ENCODE data around the gene USP9X. TPM values are rescaled to one million over a fixed set of nuclear protein-coding genes. Genes with fewer than 3 reads are reported as not detected.

Gene USP9X
- total and polyA plus RNA-seq, 9 of the 15 experiments (the other 6 are each of a cell fraction or from before 2014, with no cell fraction given): 10.9 to 47.8 (median 29.5) TPM

DNA sequence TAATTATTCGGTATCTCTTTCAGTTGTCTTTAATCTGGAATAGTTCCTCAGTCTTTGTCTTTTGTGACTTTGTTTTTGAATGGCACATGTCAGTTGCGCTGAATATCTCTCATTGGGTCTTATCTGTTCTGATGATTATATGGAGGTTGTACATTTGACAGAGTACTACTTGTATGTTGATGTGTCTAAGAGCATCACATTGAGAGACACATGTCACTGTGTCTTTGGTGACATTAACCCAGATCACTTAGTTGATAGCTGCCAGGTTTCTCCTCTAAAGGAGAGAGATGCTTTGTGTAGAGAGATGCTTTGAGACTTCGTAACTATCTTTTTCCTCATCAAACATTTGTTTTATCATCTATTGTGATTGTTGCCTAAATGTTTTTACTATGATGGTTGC is 92.1 kb downstream of the USP9X start (continued):
- TF ChIP-seq, protein P1, sequence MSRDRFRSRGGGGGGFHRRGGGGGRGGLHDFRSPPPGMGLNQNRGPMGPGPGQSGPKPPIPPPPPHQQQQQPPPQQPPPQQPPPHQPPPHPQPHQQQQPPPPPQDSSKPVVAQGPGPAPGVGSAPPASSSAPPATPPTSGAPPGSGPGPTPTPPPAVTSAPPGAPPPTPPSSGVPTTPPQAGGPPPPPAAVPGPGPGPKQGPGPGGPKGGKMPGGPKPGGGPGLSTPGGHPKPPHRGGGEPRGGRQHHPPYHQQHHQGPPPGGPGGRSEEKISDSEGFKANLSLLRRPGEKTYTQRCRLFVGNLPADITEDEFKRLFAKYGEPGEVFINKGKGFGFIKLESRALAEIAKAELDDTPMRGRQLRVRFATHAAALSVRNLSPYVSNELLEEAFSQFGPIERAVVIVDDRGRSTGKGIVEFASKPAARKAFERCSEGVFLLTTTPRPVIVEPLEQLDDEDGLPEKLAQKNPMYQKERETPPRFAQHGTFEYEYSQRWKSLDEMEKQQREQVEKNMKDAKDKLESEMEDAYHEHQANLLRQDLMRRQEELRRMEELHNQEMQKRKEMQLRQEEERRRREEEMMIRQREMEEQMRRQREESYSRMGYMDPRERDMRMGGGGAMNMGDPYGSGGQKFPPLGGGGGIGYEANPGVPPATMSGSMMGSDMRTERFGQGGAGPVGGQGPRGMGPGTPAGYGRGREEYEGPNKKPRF (IDR thresholded peaks at IDR 0.05; ENCODE audit: low read depth, low read length): no peak
- TF ChIP-seq KAT2B (IDR thresholded peaks at IDR 0.05; ENCODE audit: low read depth, low read length): no peak

DNA sequence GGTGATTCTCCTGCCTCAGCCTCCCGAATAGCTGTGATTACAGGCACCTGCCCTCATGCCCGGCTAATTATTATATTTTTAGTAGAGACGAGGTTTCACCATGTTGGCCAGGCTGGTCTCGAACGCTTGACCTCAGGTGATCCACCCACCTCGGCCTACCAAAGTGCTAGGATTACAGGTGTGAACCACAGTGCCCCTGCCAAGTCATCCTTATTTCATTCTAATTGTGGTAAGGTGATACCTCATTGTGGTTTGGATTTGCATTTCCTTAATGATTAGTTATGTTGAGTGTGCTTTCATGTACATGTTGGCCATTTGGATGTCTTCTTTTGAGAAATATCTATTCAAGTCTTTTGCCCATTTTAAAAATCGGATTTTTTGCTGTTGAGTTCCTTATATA is 93.0 kb downstream of the USP9X start:
- Histone ChIP-seq H3K27me3 (ENCODE audit: control insufficient read depth in 2 of 2, insufficient read depth in 2 of 2, low read length in 2 of 2) (no peaks in the 10 kb centered on the region), H3K27ac (ENCODE audit: extremely low read depth, low read depth, low read length) (no peak overlapping the region), H3K79me2 (ENCODE audit: control insufficient read depth, insufficient read depth, low read length) (peaks cover 4% of the 10 kb centered on the region; the same call in 2 of the 3 replicates), H3K9me3 (replicated peaks; ENCODE audit: control insufficient read depth, insufficient read depth, low read depth, low read length) (no peaks in the 10 kb centered on the region), H3K9me1 (ENCODE audit: control insufficient read depth, insufficient read depth, low read length) (no peaks in the 10 kb centered on the region), H3K4me3 (no peak overlapping the region), H3K4me2 (ENCODE audit: insufficient read depth, low read length) (no peak overlapping the region), H2AFZ (ENCODE audit: low read depth, low read length) (no peak overlapping the region), H3K4me1 (replicated peaks in 1 of 2; ENCODE audit: control insufficient read depth in 2 of 2, insufficient read depth in 2 of 2, low read length in 2 of 2) (no peaks in the 10 kb centered on the region), H4K20me1 (replicated peaks; ENCODE audit: control insufficient read depth, insufficient read depth, low read length) (0 out of 2 replicates have a peak, but pooled peaks cover 6% of the 10 kb centered on the region), H3K36me3 (ENCODE audit: control insufficient read depth, insufficient read depth, low read length) (peaks cover 46% of the 10 kb centered on the region; the same call in 2 of the 3 replicates), H3K9ac (ENCODE audit: insufficient read depth in 1 of 2, low read depth in 2 of 2, low read length in 2 of 2) (no peak overlapping the region)
- ATAC-seq (no peak), DNase-seq (ENCODE audit: extremely low read depth in 1 of 4, low spot score in 3 of 4) (no peak), FAIRE-seq (no peak)
- ChIA-PET POLR2A (no interaction called here), CTCF (ENCODE audit: low intra/inter-chr PET ratio) (no interaction called here)
- 86% methylated on average over 6 of the region's 7 CpGs for WGBS (ENCODE audit: insufficient coverage, low coverage, missing lambda C conversion rate)
- intact Hi-C loops (cut with micrococcal nuclease) (no loop called here), in situ Hi-C loops (cut with MboI) (no loop called here)
- no TSS peak for BruUV-seq (replicated peaks)
- TF ChIP-seq, protein P2, sequence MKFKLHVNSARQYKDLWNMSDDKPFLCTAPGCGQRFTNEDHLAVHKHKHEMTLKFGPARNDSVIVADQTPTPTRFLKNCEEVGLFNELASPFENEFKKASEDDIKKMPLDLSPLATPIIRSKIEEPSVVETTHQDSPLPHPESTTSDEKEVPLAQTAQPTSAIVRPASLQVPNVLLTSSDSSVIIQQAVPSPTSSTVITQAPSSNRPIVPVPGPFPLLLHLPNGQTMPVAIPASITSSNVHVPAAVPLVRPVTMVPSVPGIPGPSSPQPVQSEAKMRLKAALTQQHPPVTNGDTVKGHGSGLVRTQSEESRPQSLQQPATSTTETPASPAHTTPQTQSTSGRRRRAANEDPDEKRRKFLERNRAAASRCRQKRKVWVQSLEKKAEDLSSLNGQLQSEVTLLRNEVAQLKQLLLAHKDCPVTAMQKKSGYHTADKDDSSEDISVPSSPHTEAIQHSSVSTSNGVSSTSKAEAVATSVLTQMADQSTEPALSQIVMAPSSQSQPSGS (CRISPR knock-in tag; IDR thresholded peaks at IDR 0.05): no peak
- TF ChIP-seq ZC3H8 (IDR thresholded peaks at IDR 0.05) (no peak), PHF21A (IDR thresholded peaks at IDR 0.05; ENCODE audit: borderline replicate concordance, low read depth) (no peak), RBM15 (IDR thresholded peaks at IDR 0.05; ENCODE audit: insufficient read depth, low read length) (no peak), MCM3 (IDR thresholded peaks at IDR 0.05) (no peak), SMAD2 (IDR thresholded peaks at IDR 0.05; ENCODE audit: low read depth, low read length) (no peak)
